ENCODE measurements around the gene MEF2C.

DNA sequence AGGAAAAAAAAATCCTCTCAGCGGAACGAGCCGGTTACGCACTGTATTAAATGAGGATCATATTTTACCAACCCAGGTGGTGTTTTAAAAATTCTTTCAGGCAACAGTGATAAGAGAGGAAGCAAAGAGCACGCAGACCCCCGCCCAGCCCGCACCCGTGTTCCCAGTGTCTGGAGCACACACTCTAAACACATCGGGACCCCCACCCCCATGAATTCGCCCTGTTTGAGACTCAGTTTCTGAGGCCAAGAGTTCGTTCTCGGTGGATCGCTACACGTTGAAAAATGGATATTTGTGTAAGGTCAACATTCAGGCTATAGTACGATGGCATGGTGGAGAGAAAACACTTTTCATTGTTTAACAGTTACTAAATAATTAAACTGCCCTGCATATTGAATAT is 196.3 kb downstream of the MEF2C start:
- TF ChIP-seq, protein P1, sequence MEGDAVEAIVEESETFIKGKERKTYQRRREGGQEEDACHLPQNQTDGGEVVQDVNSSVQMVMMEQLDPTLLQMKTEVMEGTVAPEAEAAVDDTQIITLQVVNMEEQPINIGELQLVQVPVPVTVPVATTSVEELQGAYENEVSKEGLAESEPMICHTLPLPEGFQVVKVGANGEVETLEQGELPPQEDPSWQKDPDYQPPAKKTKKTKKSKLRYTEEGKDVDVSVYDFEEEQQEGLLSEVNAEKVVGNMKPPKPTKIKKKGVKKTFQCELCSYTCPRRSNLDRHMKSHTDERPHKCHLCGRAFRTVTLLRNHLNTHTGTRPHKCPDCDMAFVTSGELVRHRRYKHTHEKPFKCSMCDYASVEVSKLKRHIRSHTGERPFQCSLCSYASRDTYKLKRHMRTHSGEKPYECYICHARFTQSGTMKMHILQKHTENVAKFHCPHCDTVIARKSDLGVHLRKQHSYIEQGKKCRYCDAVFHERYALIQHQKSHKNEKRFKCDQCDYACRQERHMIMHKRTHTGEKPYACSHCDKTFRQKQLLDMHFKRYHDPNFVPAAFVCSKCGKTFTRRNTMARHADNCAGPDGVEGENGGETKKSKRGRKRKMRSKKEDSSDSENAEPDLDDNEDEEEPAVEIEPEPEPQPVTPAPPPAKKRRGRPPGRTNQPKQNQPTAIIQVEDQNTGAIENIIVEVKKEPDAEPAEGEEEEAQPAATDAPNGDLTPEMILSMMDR (IDR thresholded peaks at IDR 0.05), result no peak
- TF ChIP-seq POLR2AphosphoS5 (IDR thresholded peaks at IDR 0.05; ENCODE audit: low read depth, low read length), result no peak
